MM.1S (cell line): ENCODE results near the gene CHML.

Experiments
- DNase-seq: peaks from one replicate; pipeline ENCODE4 v3.0.0-alpha.2; 2015
- H2AFZ ChIP-seq: fragments of 300-600 bp; sonication (generic); 2 replicates; pipeline ENCODE4 v1.6.0; 2016; ENCODE audit warnings: antibody characterized with exemption, low read length
- H3F3A ChIP-seq: fragments of 300-600 bp; sonication (generic); 2 replicates; pipeline ENCODE4 v1.6.1; 2016; ENCODE audit warnings: mild to moderate bottlenecking, antibody characterized with exemption, low read length, moderate library complexity, mixed read lengths; ENCODE audit not compliant: insufficient read depth
- H3K27ac ChIP-seq: fragments of 300-600 bp; sonication (generic); 2 replicates; pipeline ENCODE4 v1.5.1; 2016; ENCODE audit warnings: mild to moderate bottlenecking, low read length
- H3K27me3 ChIP-seq: fragments of 300-600 bp; sonication (generic); replicated peaks from 2 replicates; pipeline ENCODE4 v1.6.0; 2016; ENCODE audit warnings: low read length; ENCODE audit not compliant: insufficient read depth
- H3K36me3 ChIP-seq: fragments of 300-600 bp; sonication (generic); replicated peaks from 2 replicates; pipeline ENCODE4 v1.6.1; 2016; ENCODE audit warnings: mild to moderate bottlenecking, low read length, mixed read lengths; ENCODE audit not compliant: insufficient read depth
- H3K4me1 ChIP-seq: fragments of 300-600 bp; sonication (generic); 2 replicates; pipeline ENCODE4 v1.6.1; 2016; ENCODE audit warnings: low read length, mixed read lengths
- H3K4me2 ChIP-seq: fragments of 300-600 bp; sonication (generic); 2 replicates; pipeline ENCODE4 v1.6.0; 2016; ENCODE audit warnings: low read depth, low read length
- H3K4me3 ChIP-seq: fragments of 300-600 bp; sonication (generic); 2 replicates; pipeline ENCODE4 v1.5.1; 2016; ENCODE audit warnings: low read length, mixed read lengths
- H3K79me2 ChIP-seq: fragments of 300-600 bp; sonication (generic); 2 replicates; pipeline ENCODE4 v1.6.1; 2016; ENCODE audit warnings: mixed run types, low read length, mixed read lengths
- H3K9ac ChIP-seq: fragments of 300-600 bp; sonication (generic); 2 replicates; pipeline ENCODE4 v1.6.1; 2016; ENCODE audit warnings: low read length, mixed read lengths
- H3K9me2 ChIP-seq: fragments of 300-600 bp; sonication (generic); replicated peaks from 2 replicates; pipeline ENCODE4 v1.6.1; 2016; ENCODE audit warnings: mild to moderate bottlenecking, low read length, mixed read lengths; ENCODE audit not compliant: insufficient read depth
- H3K9me3 ChIP-seq: fragments of 300-600 bp; sonication (generic); replicated peaks from 2 replicates; pipeline ENCODE4 v1.6.1; 2016; ENCODE audit warnings: mild to moderate bottlenecking, low read length, mixed read lengths; ENCODE audit not compliant: insufficient read depth
- H4K20me1 ChIP-seq: fragments of 300-600 bp; sonication (generic); 2 replicates; pipeline ENCODE4 v1.6.1; 2016; ENCODE audit warnings: mild to moderate bottlenecking, low read length, moderate library complexity, mixed read lengths; ENCODE audit not compliant: insufficient read depth
- CTCF ChIP-seq: fragments of 300-600 bp; sonication (generic); IDR thresholded peaks from 2 replicates; pipeline ENCODE4 v1.5.1; 2016; ENCODE audit warnings: antibody characterized with exemption, low read length, mixed read lengths
- EZH2 ChIP-seq: fragments of 300-600 bp; sonication (generic); optimal IDR thresholded peaks from 2 replicates; pipeline ENCODE3; 2017; ENCODE audit warnings: low read depth, mild to moderate bottlenecking, antibody characterized with exemption, low read length, mixed read lengths
- EZH2phosphoT487 ChIP-seq: fragments of 300-600 bp; sonication (generic); IDR thresholded peaks from 2 replicates; pipeline ENCODE4 v1.6.1; 2018; ENCODE audit warnings: antibody characterized with exemption, low read length

Gene CHML

GRCh38 chr1:241603731-241604245 is 36.4 kb downstream of the CHML start:
- no peaks in the 10 kb centered on the region for H3K79me2 ChIP-seq
- DNase-seq, result no peak
- H3K27ac ChIP-seq, result no peak overlapping the region
- H4K20me1 ChIP-seq, result no peaks in the 10 kb centered on the region
- no peak overlapping the region for H3K4me2 ChIP-seq
- no peaks in the 10 kb centered on the region for H3F3A ChIP-seq
- no peaks in the 10 kb centered on the region for H3K9me2 ChIP-seq
- no peak overlapping the region for H3K4me3 ChIP-seq
- H3K9ac ChIP-seq, result no peak overlapping the region
- no peaks in the 10 kb centered on the region for H3K9me3 ChIP-seq
- no peak for TF ChIP-seq CTCF
- no peak for TF ChIP-seq EZH2phosphoT487
- no peak for TF ChIP-seq EZH2
- H3K27me3 ChIP-seq, result no peaks in the 10 kb centered on the region
- no peaks in the 10 kb centered on the region for H3K4me1 ChIP-seq
- no peaks in the 10 kb centered on the region for H3K36me3 ChIP-seq
- H2AFZ ChIP-seq, result no peak overlapping the region

GRCh38 chr1:241600496-241600901 is 39.7 kb downstream of the CHML start:
- no peaks in the 10 kb centered on the region for H3K9me3 ChIP-seq
- no peak overlapping the region for H3K4me3 ChIP-seq
- H3K4me1 ChIP-seq, result no peaks in the 10 kb centered on the region
- H3K36me3 ChIP-seq, result no peaks in the 10 kb centered on the region
- H3K9me2 ChIP-seq, result no peaks in the 10 kb centered on the region
- no peak for TF ChIP-seq EZH2phosphoT487
- TF ChIP-seq EZH2, result no peak
- TF ChIP-seq CTCF, result no peak
- no peaks in the 10 kb centered on the region for H3F3A ChIP-seq
- no peak for DNase-seq
- no peak overlapping the region for H3K27ac ChIP-seq
- H3K9ac ChIP-seq, result no peak overlapping the region
- H4K20me1 ChIP-seq, result no peaks in the 10 kb centered on the region
- H3K4me2 ChIP-seq, result no peak overlapping the region
- H3K27me3 ChIP-seq, result no peaks in the 10 kb centered on the region
- H2AFZ ChIP-seq, result no peak overlapping the region
- H3K79me2 ChIP-seq, result no peaks in the 10 kb centered on the region

GRCh38 chr1:241598249-241598648 is 41.9 kb downstream of the CHML start:
- Histone ChIP-seq H3K79me2 (no peaks in the 10 kb centered on the region), H4K20me1 (no peaks in the 10 kb centered on the region), H3K9me3 (no peaks in the 10 kb centered on the region), H3K27me3 (no peaks in the 10 kb centered on the region), H3K27ac (no peak overlapping the region), H3K36me3 (no peaks in the 10 kb centered on the region), H2AFZ (no peak overlapping the region), H3K4me3 (no peak overlapping the region), H3K4me1 (no peaks in the 10 kb centered on the region), H3F3A (no peaks in the 10 kb centered on the region), H3K9ac (no peak overlapping the region), H3K4me2 (no peak overlapping the region), H3K9me2 (no peaks in the 10 kb centered on the region)
- no peak for TF ChIP-seq CTCF
- TF ChIP-seq EZH2, result no peak
- no peak for TF ChIP-seq EZH2phosphoT487
- DNase-seq, result no peak
